ENCODE results near the gene MSX1.

GRCh38 chr4:4837316-4837715 is 22.1 kb upstream of the MSX1 start:
- TF ChIP-seq EZH2phosphoT487 (IDR thresholded peaks at IDR 0.05): no peak
- TF ChIP-seq CTCF (IDR thresholded peaks at IDR 0.05): no peak
- TF ChIP-seq EZH2 (IDR thresholded peaks at IDR 0.05): no peak

All from neural progenitor cell (in vitro differentiated cells).